H1 (cell line): Measurements from ENCODE around the gene LGALSL. TPM values are rescaled to one million over a fixed set of nuclear protein-coding genes. Genes with fewer than 3 reads are reported as not detected.

Experiments used
- CTCF ChIA-PET: fragments of 300-600 bp; sonication (Branson Sonifier 250); formaldehyde crosslinking; loops from one replicate; lab custom pipeline; 2021; ENCODE audit not compliant: partially characterized antibody; lab: Charles Lee
- POLR2A ChIA-PET: fragments of 300-600 bp; sonication (Branson Sonifier 250); formaldehyde crosslinking; loops from one replicate; lab custom pipeline; 2021; ENCODE audit warnings: inconsistent platforms; ENCODE audit not compliant: partially characterized antibody; lab: Charles Lee
- DNase-seq, 2 experiments: peaks; one replicate each; pipeline versions ENCODE4 v3.0.0 to v3.0.0-alpha.2; 2010 to 2022; ENCODE audit warnings: low spot score in 2 of 2, low read depth in 1 of 2, mixed read lengths in 1 of 2
- FAIRE-seq: peaks from 2 replicates; lab custom pipeline; 2011; peaks lifted over from hg19 to GRCh38; lab: Jason Lieb, UNC
- H2AFZ ChIP-seq: 2 replicates; pipeline ENCODE4 v1.8.1; 2012; ENCODE audit warnings: low read length, inconsistent platforms
- H2AK5ac ChIP-seq: 2 replicates; pipeline ENCODE4 v1.6.1; 2013; ENCODE audit warnings: low read depth, low read length
- H2BK120ac ChIP-seq: replicated peaks from 2 replicates; pipeline ENCODE3; 2013; ENCODE audit warnings: low read depth, low read length, inconsistent platforms
- H2BK12ac ChIP-seq: 2 replicates; pipeline ENCODE4 v1.6.1; 2013; ENCODE audit warnings: low read depth, low read length
- H2BK15ac ChIP-seq: 2 replicates; pipeline ENCODE4 v1.6.1; 2013; ENCODE audit warnings: low read length
- H2BK20ac ChIP-seq: 2 replicates; pipeline ENCODE4 v1.6.1; 2013; ENCODE audit warnings: low read length
- H2BK5ac ChIP-seq: 2 replicates; pipeline ENCODE4 v1.6.1; 2013; ENCODE audit warnings: low read depth, low read length
- H3K14ac ChIP-seq: 2 replicates; pipeline ENCODE4 v1.6.1; 2013; ENCODE audit warnings: inconsistent platforms; ENCODE audit not compliant: insufficient read length
- H3K18ac ChIP-seq: 2 replicates; pipeline ENCODE4 v1.6.1; 2013; ENCODE audit warnings: low read length; ENCODE audit errors: extremely low read depth
- H3K23ac ChIP-seq: 2 replicates; pipeline ENCODE4 v1.6.1; 2013; ENCODE audit warnings: inconsistent platforms; ENCODE audit not compliant: insufficient read length
- H3K23me2 ChIP-seq: 2 replicates; pipeline ENCODE4 v1.6.1; 2013; ENCODE audit warnings: low read depth, low read length
- H3K27ac ChIP-seq: 2 replicates; pipeline ENCODE4 v1.6.1; 2011; ENCODE audit warnings: low read depth, low read length, inconsistent platforms
- H3K27me3 ChIP-seq, 4 experiments: replicated peaks in 1 of 4; 1 replicate in 1 of 4; 2 replicates in 3 of 4; pipeline versions ENCODE4 v1.6.1 to v1.8.1; 2011 to 2013; ENCODE audit warnings: low read length in 3 of 4, mild to moderate bottlenecking in 3 of 4, inconsistent platforms in 2 of 4, mixed read lengths in 2 of 4, moderate library complexity in 1 of 4; ENCODE audit not compliant: control insufficient read depth in 3 of 4, insufficient read depth in 3 of 4; ENCODE audit errors: extremely low read depth in 1 of 4
- H3K36me3 ChIP-seq, 4 experiments: 2 replicates each; pipeline versions ENCODE4 v1.6.1 to v1.8.1; 2011 to 2013; ENCODE audit warnings: mild to moderate bottlenecking in 4 of 4, low read length in 3 of 4, moderate library complexity in 2 of 4, control low read depth in 1 of 4, inconsistent platforms in 1 of 4; ENCODE audit not compliant: insufficient read depth in 4 of 4, control insufficient read depth in 2 of 4
- H3K4ac ChIP-seq: replicated peaks from 2 replicates; pipeline ENCODE3; 2013; ENCODE audit warnings: low read length, low read depth, mixed read lengths, inconsistent platforms; ENCODE audit not compliant: insufficient read length
- H3K4me1 ChIP-seq, 4 experiments: replicated peaks in 1 of 4; 1 replicate in 1 of 4; 2 replicates in 3 of 4; pipeline versions ENCODE4 v1.6.1 to v1.8.1; 2011 to 2013; ENCODE audit warnings: low read length in 3 of 4, inconsistent platforms in 2 of 4, mixed read lengths in 1 of 4; ENCODE audit not compliant: insufficient read depth in 4 of 4, control insufficient read depth in 3 of 4
- H3K4me2 ChIP-seq, 2 experiments: 2 replicates each; pipeline versions ENCODE4 v1.6.1 to v1.8.1; 2011 to 2013; ENCODE audit warnings: low read depth in 2 of 2, low read length in 2 of 2, control low read depth in 1 of 2, inconsistent platforms in 1 of 2, mild to moderate bottlenecking in 1 of 2; ENCODE audit not compliant: insufficient read depth in 1 of 2
- H3K4me3 ChIP-seq, 4 experiments: fragments of 200-600, 300-600 bp in 1 of 4; sonication (generic), shearing (Covaris generic), sonication (Bioruptor Twin) in 1 of 4; 2 replicates each; pipeline versions ENCODE4 v1.5.1 to v1.8.1; 2011 to 2016; ENCODE audit warnings: low read length in 4 of 4, low read depth in 3 of 4, control low read depth in 2 of 4, inconsistent platforms in 2 of 4, mild to moderate bottlenecking in 2 of 4, mixed read lengths in 1 of 4, moderate library complexity in 1 of 4; ENCODE audit not compliant: insufficient read depth in 2 of 4; ENCODE audit errors: extremely low read depth in 1 of 4
- H3K56ac ChIP-seq: replicated peaks from 2 replicates; pipeline ENCODE3; 2013; ENCODE audit warnings: low read depth, mild to moderate bottlenecking, mixed read lengths, low read length, inconsistent platforms; ENCODE audit not compliant: insufficient read length
- H3K79me1 ChIP-seq: 2 replicates; pipeline ENCODE4 v1.6.1; 2013; ENCODE audit warnings: low read depth, low read length, control low read depth
- H3K79me2 ChIP-seq, 2 experiments: 2 replicates each; pipeline versions ENCODE4 v1.6.1 to v1.8.1; 2012 to 2013; ENCODE audit warnings: low read length in 2 of 2, mild to moderate bottlenecking in 2 of 2, inconsistent platforms in 1 of 2; ENCODE audit not compliant: insufficient read depth in 2 of 2, control insufficient read depth in 1 of 2
- H3K9ac ChIP-seq, 4 experiments: replicated peaks in 1 of 4; 1 replicate in 1 of 4; 2 replicates in 3 of 4; pipeline versions ENCODE4 v1.6.1 to v1.8.1; 2011 to 2013; ENCODE audit warnings: low read depth in 3 of 4, low read length in 3 of 4, control low read depth in 2 of 4, mild to moderate bottlenecking in 2 of 4, moderate library complexity in 2 of 4, inconsistent platforms in 1 of 4; ENCODE audit errors: extremely low read depth in 1 of 4
- H3K9me3 ChIP-seq, 2 experiments: 2 replicates each; pipeline versions ENCODE4 v1.6.1 to v1.8.1; 2012 to 2013; ENCODE audit warnings: mild to moderate bottlenecking in 2 of 2, moderate library complexity in 2 of 2, control low read depth in 1 of 2, inconsistent platforms in 1 of 2, low read depth in 1 of 2, low read length in 1 of 2, mixed read lengths in 1 of 2; ENCODE audit not compliant: insufficient read depth in 2 of 2
- H4K20me1 ChIP-seq, 2 experiments: replicated peaks in 1 of 2; 2 replicates each; pipeline versions ENCODE3 to v1.8.1; 2011 to 2013; ENCODE audit warnings: inconsistent platforms in 2 of 2, low read length in 2 of 2, mild to moderate bottlenecking in 1 of 2; ENCODE audit not compliant: insufficient read depth in 2 of 2, control insufficient read depth in 1 of 2
- H4K5ac ChIP-seq: 2 replicates; pipeline ENCODE4 v1.6.1; 2013; ENCODE audit warnings: low read length, low read depth, mixed read lengths, inconsistent platforms; ENCODE audit not compliant: insufficient read length
- H4K8ac ChIP-seq: 2 replicates; pipeline ENCODE4 v1.8.0; 2013; ENCODE audit warnings: mild to moderate bottlenecking, moderate library complexity, low read length, inconsistent platforms; ENCODE audit not compliant: insufficient read depth; ENCODE audit errors: extremely low read depth
- H4K91ac ChIP-seq: replicated peaks from 2 replicates; pipeline ENCODE3; 2013; ENCODE audit warnings: low read length, mixed read lengths, inconsistent platforms; ENCODE audit not compliant: insufficient read length
- ATF3 ChIP-seq: IDR thresholded peaks from 2 replicates; pipeline ENCODE4 v1.6.1; 2011; ENCODE audit warnings: low read depth, mild to moderate bottlenecking, low read length; ENCODE audit not compliant: insufficient read depth
- BACH1 ChIP-seq: IDR thresholded peaks from 2 replicates; pipeline ENCODE4 v1.6.1; 2012; ENCODE audit warnings: low read length, improper control_type of control experiment
- EZH2 ChIP-seq: fragments of 200-600 bp; sonication (generic); IDR thresholded peaks from 2 replicates; pipeline ENCODE4 v1.7.1; 2012; ENCODE audit warnings: low read depth, mild to moderate bottlenecking, moderate library complexity, low read length, inconsistent platforms; ENCODE audit not compliant: severe bottlenecking
- JUN ChIP-seq: IDR thresholded peaks from 2 replicates; pipeline ENCODE4 v1.6.1; 2011; ENCODE audit warnings: low read depth, mild to moderate bottlenecking, improper control_type of control experiment, low read length
- KDM4A ChIP-seq: IDR thresholded peaks from one replicate; pipeline ENCODE4 v1.7.1; 2012; ENCODE audit warnings: low read depth, mild to moderate bottlenecking, moderate library complexity, low read length, inconsistent platforms; ENCODE audit not compliant: severe bottlenecking
- MAX ChIP-seq: IDR thresholded peaks from 2 replicates; pipeline ENCODE4 v1.6.1; 2012; ENCODE audit warnings: inconsistent platforms
- POLR2A ChIP-seq, 2 experiments: IDR thresholded peaks; 1 replicate in 1 of 2; 2 replicates in 1 of 2; pipeline ENCODE4 v1.6.1; 2011; ENCODE audit warnings: low read depth in 2 of 2, low read length in 2 of 2, mild to moderate bottlenecking in 2 of 2; ENCODE audit errors: control extremely low read depth in 1 of 2
- POLR2AphosphoS5 ChIP-seq: IDR thresholded peaks from 2 replicates; pipeline ENCODE4 v1.6.1; 2011; ENCODE audit warnings: low read depth, low read length
- SP2 ChIP-seq: IDR thresholded peaks from 2 replicates; pipeline ENCODE4 v1.6.1; 2012; ENCODE audit warnings: mild to moderate bottlenecking, low read length, inconsistent platforms
- TAF1 ChIP-seq: IDR thresholded peaks from 2 replicates; pipeline ENCODE4 v1.6.1; 2011; ENCODE audit warnings: mild to moderate bottlenecking, low read depth, low read length
- TAF7 ChIP-seq: optimal IDR thresholded peaks from 2 replicates; pipeline ENCODE3; 2011; ENCODE audit warnings: low read depth, mild to moderate bottlenecking, inconsistent platforms, low read length, moderate library complexity, borderline replicate concordance
- USF2 ChIP-seq: IDR thresholded peaks from 2 replicates; pipeline ENCODE4 v1.6.1; 2011; ENCODE audit warnings: low read length, improper control_type of control experiment
- WGBS, 2 experiments: shearing (Covaris generic) in 1 of 2; methylation state at CpG; one replicate each; pipeline versions ENCODE4 v1.1.6 to v1.1.7; 2013 to 2015; ENCODE audit warnings: low lambda C conversion rate in 2 of 2, mixed read lengths in 2 of 2, inconsistent platforms in 1 of 2, low coverage in 1 of 2, missing lambda C conversion rate in 1 of 2; ENCODE audit not compliant: insufficient replicate concordance in 2 of 2, insufficient coverage in 1 of 2, insufficient read length in 1 of 2; ENCODE audit errors: extremely low coverage in 1 of 2, missing lambda C conversion rate in 1 of 2; 5-methylcytosine and 5-hydroxymethylcytosine counted together
- polyA plus RNA-seq, 7 experiments: library from polyadenylated mRNA; depleted of rRNA in 3 of 7; stranded (reverse) in 5 of 7; unstranded in 2 of 7; fragments of >200 nt in 5 of 7; fragments of 200-250 nt in 2 of 7; gene quantifications; 1 replicate in 5 of 7; 2 replicates in 1 of 7; 4 replicates in 1 of 7; pipeline versions ENCODE4 v1.2.1 to v1.2.3, GENCODE V29; 2011 to 2013; ENCODE audit warnings: missing spikeins in 2 of 7, mixed read lengths in 2 of 7
- total RNA-seq: library from RNA; stranded (reverse); fragmentation: NEBNext Ultra II Directional; extraction: Animal tissue kit (Norgen Biotek cat#: 25700); gene quantifications from 2 replicates; pipeline ENCODE4 v1.2.1, GENCODE V29; 2021

The LGALSL gene
- total and polyA plus RNA-seq, 2 of the 8 experiments (the other 6 are each of a cell fraction or from before 2014, with no cell fraction given) = 13.6 to 32.3 TPM

- Histone ChIP-seq H3K9me3 (no peaks in the 10 kb centered on the region), H3K14ac (no peak overlapping the region), H2BK12ac (no peak overlapping the region), H3K79me1 (no peaks in the 10 kb centered on the region), H3K79me2 (no peaks in the 10 kb centered on the region), H4K5ac (no peak overlapping the region), H4K20me1 (peaks cover 0 to 1% of the 10 kb centered on the region in 2 experiments), H2BK120ac (no peak overlapping the region), H3K4me2 (no peak overlapping the region), H4K91ac (no peak overlapping the region), H3K23me2 (no peaks in the 10 kb centered on the region), H3K27me3 (no peaks in the 10 kb centered on the region), H3K9ac (no peak overlapping the region), H2BK5ac (no peak overlapping the region), H2AK5ac (no peak overlapping the region), H3K4ac (no peak overlapping the region), H2BK15ac (no peak overlapping the region), H4K8ac (no peak overlapping the region), H3K27ac (no peak overlapping the region), H2BK20ac (no peak overlapping the region), H3K18ac (no peak overlapping the region), H3K36me3 (no peaks in the 10 kb centered on the region), H3K56ac (no peak overlapping the region), H3K4me1 (peaks cover 0 to 2% (median 0%) of the 10 kb centered on the region in 4 experiments; a peak in 1 of 7 replicates), H3K23ac (no peak overlapping the region), H2AFZ (no peak overlapping the region), H3K4me3 (no peak overlapping the region)
- no peak for TF ChIP-seq KDM4A
- TF ChIP-seq ATF3 = no peak
- TF ChIP-seq EZH2 = no peak
- no peak for TF ChIP-seq TAF7
- no peak for TF ChIP-seq BACH1
- TF ChIP-seq TAF1 = no peak
- TF ChIP-seq SP2 = no peak
- no peak for TF ChIP-seq POLR2AphosphoS5
- no peak for TF ChIP-seq MAX
- TF ChIP-seq JUN = no peak
- no peak for TF ChIP-seq USF2
- TF ChIP-seq POLR2A (IDR thresholded peaks at IDR 0.05; ENCODE audit: control extremely low read depth in 1 of 2, low read depth in 2 of 2, low read length in 2 of 2) = no peak
- WGBS, 2 experiments = 93% methylated on average over 5 of the region's 5 CpGs; no CpG with 5 or more reads in 1 of the 2 experiments
- CTCF ChIA-PET = interaction anchor here (1.7 kb wide), 1 partner anchor 8 kb away, joined by 5 read pairs; no protein-coding TSS in a partner anchor
- no peak for DNase-seq
- no peak for FAIRE-seq
- POLR2A ChIA-PET = interaction anchor here (0.6 to 0.9 kb wide), 2 partner anchors 10 to 16 kb away, joined by 3 to 4 read pairs; no protein-coding TSS in a partner anchor
Measured at GRCh38 chr2:64421201-64421600, 32.8 kb upstream of the LGALSL start.
